Mammary epithelial cell (primary cell): ENCODE data around the gene NXNL2.

Source experiments
- CTCF ChIP-seq, 2 donors: IDR thresholded peaks in 1 of 2; conservative IDR thresholded peaks in 1 of 2; 2 replicates each; pipeline ENCODE4 v1.5.1; 2011 to 2012; ENCODE audit warnings: inconsistent platforms in 2 of 2, low read length in 2 of 2, mild to moderate bottlenecking in 2 of 2, control low read depth in 1 of 2, low read depth in 1 of 2; ENCODE audit not compliant: insufficient read depth in 1 of 2; ENCODE audit errors: extremely low read depth in 1 of 2
- EZH2 ChIP-seq: IDR thresholded peaks from 2 replicates; pipeline ENCODE4 v1.6.1; 2012; ENCODE audit warnings: low read length, inconsistent platforms, borderline replicate concordance

GRCh38 chr9:88567870-88568269 lies 32.9 kb downstream of the NXNL2 start:
- TF ChIP-seq CTCF (conservative IDR thresholded peaks at IDR 0.05 in 1 of 2, IDR thresholded peaks at IDR 0.05 in 1 of 2; ENCODE audit: extremely low read depth in 1 of 2, insufficient read depth in 1 of 2, low read depth in 1 of 2, low read length in 2 of 2) (no peak), EZH2 (no peak)
